Smooth muscle cell (in vitro differentiated cells): ENCODE results near the gene DENND2D. TPM values are rescaled to one million over a fixed set of nuclear protein-coding genes. Genes with fewer than 3 reads are reported as not detected.

Source experiments
- DNase-seq: peaks from one replicate; lab custom pipeline; 2025; ENCODE audit not compliant: unreplicated experiment; lab: John Stamatoyannopoulos, UW
- H2AFZ ChIP-seq: fragments of 200-600 bp; sonication (generic); 2 replicates; pipeline ENCODE4 v1.6.0; 2016; ENCODE audit warnings: antibody characterized with exemption, low read depth, mild to moderate bottlenecking
- H3F3A ChIP-seq: fragments of 200-600 bp; sonication (generic); 2 replicates; pipeline ENCODE4 v1.6.0; 2017; ENCODE audit warnings: antibody characterized with exemption, low read depth
- H3K27ac ChIP-seq: fragments of 200-600 bp; sonication (generic); 2 replicates; pipeline ENCODE4 v1.5.1; 2016; ENCODE audit warnings: low read depth, mild to moderate bottlenecking
- H3K27me3 ChIP-seq: fragments of 200-600 bp; sonication (generic); 2 replicates; pipeline ENCODE4 v1.6.1; 2016; ENCODE audit warnings: low read depth, mild to moderate bottlenecking
- H3K36me3 ChIP-seq: fragments of 200-600 bp; sonication (generic); 2 replicates; pipeline ENCODE4 v1.5.1; 2016; ENCODE audit warnings: low read depth
- H3K4me1 ChIP-seq: fragments of 200-600 bp; sonication (generic); 2 replicates; pipeline ENCODE4 v1.5.1; 2016; ENCODE audit warnings: low read depth
- H3K4me2 ChIP-seq: fragments of 200-600 bp; sonication (generic); 2 replicates; pipeline ENCODE4 v1.6.0; 2016; ENCODE audit warnings: mild to moderate bottlenecking
- H3K4me3 ChIP-seq: fragments of 200-600 bp; sonication (generic); 2 replicates; pipeline ENCODE4 v1.5.1; 2016; ENCODE audit warnings: mild to moderate bottlenecking
- H3K79me2 ChIP-seq: fragments of 200-600 bp; sonication (generic); 2 replicates; pipeline ENCODE4 v1.6.0; 2016; ENCODE audit warnings: low read depth, mild to moderate bottlenecking
- H3K9ac ChIP-seq: fragments of 200-600 bp; sonication (generic); 2 replicates; pipeline ENCODE4 v1.6.0; 2016; ENCODE audit warnings: low read depth
- H3K9me3 ChIP-seq: fragments of 200-600 bp; sonication (generic); replicated peaks from 2 replicates; pipeline ENCODE4 v1.5.1; 2016; ENCODE audit warnings: low read depth
- H4K20me1 ChIP-seq: fragments of 200-600 bp; sonication (generic); 2 replicates; pipeline ENCODE4 v1.6.0; 2016; ENCODE audit warnings: low read depth
- CTCF ChIP-seq: fragments of 200-600 bp; sonication (generic); IDR thresholded peaks from 2 replicates; pipeline ENCODE4 v1.5.1; 2017; ENCODE audit warnings: borderline replicate concordance, mild to moderate bottlenecking, antibody characterized with exemption; ENCODE audit not compliant: insufficient read depth, poor library complexity, severe bottlenecking
- WGBS: methylation state at CpG from one replicate; pipeline ENCODE4 v1.1.7; 2016; ENCODE audit warnings: low lambda C conversion rate; 5-methylcytosine and 5-hydroxymethylcytosine counted together
- polyA plus RNA-seq: library from polyadenylated mRNA; unstranded; fragments of >200 nt; fragmentation: Nextera tagmentation; extraction: Ambion mirVana; gene quantifications from 2 replicates; pipeline ENCODE4 v1.2.1, GENCODE V29; 2016
- total RNA-seq: library from RNA; depleted of rRNA; stranded (reverse); fragments of >200 nt; gene quantifications from 2 replicates; pipeline ENCODE4 v1.2.3, GENCODE V29; 2014

DENND2D gene
- total and polyA plus RNA-seq, 2 experiments from 2014 or later: 0.75 to 3.7 TPM

DNA sequence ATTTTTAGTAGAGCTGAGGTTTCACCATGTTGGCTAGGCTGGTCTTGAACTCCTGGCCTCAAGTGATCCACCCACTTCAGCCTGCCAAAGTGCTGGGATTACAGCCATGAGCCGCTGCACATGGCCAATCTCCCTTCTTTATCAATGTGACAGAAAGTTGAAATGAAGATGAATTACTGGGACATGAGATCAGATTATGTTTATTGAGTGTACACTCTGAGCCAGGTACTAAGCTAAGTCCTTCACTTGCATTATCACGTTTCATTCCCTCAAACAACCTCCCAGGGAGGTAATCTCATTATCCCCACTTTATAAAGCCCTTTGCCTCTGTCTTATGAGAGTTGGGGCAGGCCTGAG lies 20.8 kb upstream of the DENND2D start:
- Histone ChIP-seq H3K9me3 (no peaks in the 10 kb centered on the region), H3K9ac (no peak overlapping the region), H2AFZ (no peak overlapping the region), H3K27ac (no peak overlapping the region), H3F3A (peaks cover 6% of the 10 kb centered on the region), H3K79me2 (no peaks in the 10 kb centered on the region), H3K4me1 (peaks cover 17% of the 10 kb centered on the region), H3K4me3 (no peak overlapping the region), H3K27me3 (no peaks in the 10 kb centered on the region), H4K20me1 (no peaks in the 10 kb centered on the region), H3K4me2 (no peak overlapping the region), H3K36me3 (no peaks in the 10 kb centered on the region)
- 72% methylated on average over 2 of the region's 2 CpGs for WGBS
- DNase-seq: no peak
- TF ChIP-seq CTCF: no peak

DNA sequence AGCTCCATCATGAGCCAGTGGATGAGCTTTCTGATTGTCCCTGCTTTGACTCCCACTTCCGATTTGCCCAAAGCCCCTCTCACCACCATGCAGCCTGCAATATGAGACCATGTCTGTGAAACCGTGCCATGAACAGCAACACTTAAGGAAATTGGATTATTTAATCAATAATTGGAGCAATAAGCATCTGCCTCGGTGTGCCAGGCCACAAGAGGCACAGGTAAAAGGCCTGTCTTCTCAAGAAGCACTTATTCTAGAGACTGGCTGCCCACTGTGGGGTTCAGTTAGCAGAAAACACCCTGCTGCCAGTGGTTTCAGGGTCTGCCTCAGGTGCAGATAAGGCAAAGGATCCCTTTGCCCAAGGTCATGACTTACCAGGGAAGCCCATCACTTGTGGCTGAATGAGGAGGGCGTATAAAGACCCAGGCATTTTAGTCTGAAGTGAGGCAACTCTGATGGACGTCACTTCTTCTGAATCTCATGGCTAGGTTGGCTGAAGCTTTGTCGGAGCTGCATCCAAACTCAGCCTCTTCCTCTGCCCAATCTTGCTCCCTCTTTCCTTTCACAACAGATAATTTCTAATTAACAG lies 19.9 kb upstream of the DENND2D start:
- Histone ChIP-seq H3K4me2 (no peak overlapping the region), H2AFZ (no peak overlapping the region), H3K36me3 (no peaks in the 10 kb centered on the region), H3K27ac (no peak overlapping the region), H3K9ac (no peak overlapping the region), H3F3A (peaks cover 9% of the 10 kb centered on the region), H3K9me3 (no peaks in the 10 kb centered on the region), H3K4me1 (peaks cover 17% of the 10 kb centered on the region), H4K20me1 (no peaks in the 10 kb centered on the region), H3K4me3 (no peak overlapping the region), H3K27me3 (no peaks in the 10 kb centered on the region), H3K79me2 (no peaks in the 10 kb centered on the region)
- no peak for DNase-seq
- TF ChIP-seq CTCF: no peak
- WGBS: 93% methylated on average over 6 of the region's 6 CpGs

DNA sequence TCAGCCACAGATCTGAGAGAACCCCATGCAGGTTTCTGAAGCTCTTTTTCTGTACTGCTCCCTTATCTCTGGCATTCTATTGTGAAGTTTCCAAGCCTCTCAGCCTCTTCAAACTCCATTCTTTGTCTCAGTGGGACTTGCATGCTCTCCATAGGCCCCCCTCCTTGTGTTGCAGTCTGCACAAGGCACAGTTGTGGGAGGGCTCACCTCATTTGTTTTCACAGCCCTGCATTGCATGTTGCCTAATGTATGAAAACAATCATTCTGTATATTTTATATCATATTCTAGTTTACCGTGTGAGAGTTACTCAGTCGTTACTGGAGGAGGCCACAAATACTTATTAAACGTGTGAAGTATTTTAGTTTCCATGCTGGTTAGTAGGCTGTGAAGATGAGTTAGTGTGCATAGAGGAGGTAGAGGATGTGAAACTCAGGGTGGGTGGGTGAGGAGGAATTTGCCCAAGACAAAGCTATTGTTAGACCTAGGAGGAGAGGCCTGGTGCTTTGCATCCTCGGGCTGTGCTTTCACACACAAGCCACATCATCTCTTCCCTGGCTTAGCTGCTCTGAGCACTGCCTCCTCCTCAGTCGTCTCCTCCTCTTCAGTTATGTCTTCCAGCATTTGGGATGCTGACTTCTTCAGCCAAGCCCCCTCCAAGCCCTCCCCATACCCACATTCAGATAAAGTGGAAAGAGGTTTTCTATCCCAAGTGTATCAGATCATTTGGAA lies 19.3 kb upstream of the DENND2D start:
- peaks cover 9% of the 10 kb centered on the region for H3F3A ChIP-seq
- H3K27ac ChIP-seq: no peak overlapping the region
- WGBS: 91% methylated on average over 5 of the region's 5 CpGs
- no peak for DNase-seq
- no peaks in the 10 kb centered on the region for H3K79me2 ChIP-seq
- no peaks in the 10 kb centered on the region for H3K9me3 ChIP-seq
- H3K4me3 ChIP-seq: no peak overlapping the region
- H4K20me1 ChIP-seq: no peaks in the 10 kb centered on the region
- H3K4me1 ChIP-seq: peaks cover 22% of the 10 kb centered on the region
- H3K4me2 ChIP-seq: no peak overlapping the region
- no peak for TF ChIP-seq CTCF
- no peak overlapping the region for H2AFZ ChIP-seq
- no peak overlapping the region for H3K9ac ChIP-seq
- no peaks in the 10 kb centered on the region for H3K27me3 ChIP-seq
- no peaks in the 10 kb centered on the region for H3K36me3 ChIP-seq
